HG02852 (cell line): Measurements from ENCODE around the gene PHLPP2.
"Not testable (repeated sequence)": the region's sequence is repeated elsewhere in the genome, so short reads cannot be mapped to it uniquely, and the experiment has no call there.

Experiments
- ATAC-seq: cut with Tn5 transposase; IDR thresholded peaks from one replicate; pipeline ENCODE4 v1.9.1; 2021; ENCODE audit warnings: mild to moderate bottlenecking, moderate library complexity; ENCODE audit not compliant: unreplicated experiment

Gene PHLPP2

DNA sequence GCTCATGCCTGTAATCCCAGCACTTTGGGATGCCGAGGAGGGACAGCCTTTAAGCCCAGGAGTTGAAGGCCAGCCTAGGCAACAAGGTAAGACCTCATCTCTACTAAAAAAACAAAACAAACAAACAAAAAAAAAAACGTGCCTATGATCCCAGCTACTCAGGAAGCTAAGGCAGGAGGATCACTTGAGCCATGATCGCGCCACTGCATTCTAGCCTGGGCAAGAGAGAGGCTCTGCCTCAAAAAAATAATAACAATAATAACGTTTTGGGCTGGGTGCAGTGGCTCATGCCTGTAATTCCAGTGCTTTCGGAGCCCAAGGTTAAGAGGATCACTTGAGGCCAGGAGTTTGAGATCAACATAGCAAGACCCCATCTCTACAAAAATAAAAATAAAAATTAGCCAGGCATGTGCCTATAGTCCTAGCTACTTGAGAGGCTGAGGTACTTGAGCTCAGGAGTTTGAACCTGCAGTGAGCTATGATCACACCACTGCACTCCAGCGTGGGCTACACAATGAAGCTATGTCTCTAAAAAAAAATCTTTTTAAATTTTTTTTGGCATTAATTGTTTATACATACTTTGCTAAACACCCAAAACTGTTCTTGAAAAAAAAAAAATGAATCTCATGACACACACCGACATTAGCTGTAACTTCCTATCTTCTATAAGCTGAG, 3.3 kb downstream of the PHLPP2 start:
- no peak for ATAC-seq

DNA sequence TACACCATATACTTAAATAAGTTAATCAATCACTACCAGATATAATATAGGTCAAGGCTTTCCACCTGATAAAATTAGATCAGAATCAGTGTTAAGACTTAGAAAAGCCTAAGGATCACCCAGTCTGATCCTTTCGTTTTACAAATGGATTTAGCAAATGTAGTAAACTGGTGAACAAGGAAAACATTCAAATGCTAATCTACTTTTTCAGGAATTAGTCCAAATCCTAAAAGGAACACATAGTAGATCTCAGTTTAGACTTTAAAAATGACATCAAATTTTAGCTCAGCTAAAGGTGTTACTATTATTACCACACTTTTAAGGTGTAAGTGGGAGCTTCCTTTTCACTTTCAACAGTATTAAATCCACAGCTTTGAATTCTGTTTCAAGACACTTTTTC, 12.0 kb downstream of the PHLPP2 start:
- ATAC-seq = no peak

DNA sequence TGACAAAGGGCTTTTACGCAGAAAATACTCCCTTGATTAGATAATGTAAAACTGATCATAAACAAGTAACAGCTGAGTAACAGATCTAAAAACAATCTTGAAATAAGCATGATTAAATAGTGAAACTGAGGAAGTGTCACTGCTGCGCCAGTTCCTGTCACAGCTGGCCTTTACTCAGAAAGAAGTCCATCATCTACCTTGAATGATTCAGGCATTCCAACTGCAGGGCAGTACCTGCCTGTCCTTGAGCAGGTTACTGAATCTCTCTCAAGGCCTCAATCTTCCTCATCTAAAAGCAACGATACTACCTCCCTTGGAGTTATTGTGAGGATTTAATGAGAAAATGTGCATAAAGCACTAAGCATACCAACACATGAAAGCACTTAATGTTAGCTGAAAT, 12.7 kb downstream of the PHLPP2 start:
- ATAC-seq = no peak

DNA sequence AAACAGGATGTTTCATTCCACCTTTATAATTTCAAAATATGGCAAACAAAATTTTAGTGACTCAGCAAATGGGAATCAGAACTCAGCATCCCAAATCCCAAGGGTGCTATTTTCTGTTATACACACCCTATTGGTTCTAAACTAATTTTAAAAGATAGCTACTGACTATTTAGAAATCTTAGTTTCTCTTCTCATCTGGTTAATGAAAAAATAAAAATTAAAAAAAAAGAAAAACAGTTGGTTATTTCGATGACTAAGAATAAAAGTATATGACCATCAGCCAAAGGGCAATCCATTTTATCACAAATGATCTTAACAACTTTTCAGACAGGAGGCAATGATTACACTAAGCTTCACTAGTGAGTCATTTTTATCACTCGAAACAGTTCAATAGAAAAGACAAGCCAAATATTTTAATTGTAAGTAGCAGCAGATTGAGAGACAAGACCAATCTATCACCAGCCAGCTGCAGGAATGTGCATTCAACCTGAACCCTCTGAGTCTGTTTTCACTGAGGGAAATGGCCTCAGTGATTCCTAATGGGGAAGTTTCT, 15.2 kb downstream of the PHLPP2 start:
- no peak for ATAC-seq

DNA sequence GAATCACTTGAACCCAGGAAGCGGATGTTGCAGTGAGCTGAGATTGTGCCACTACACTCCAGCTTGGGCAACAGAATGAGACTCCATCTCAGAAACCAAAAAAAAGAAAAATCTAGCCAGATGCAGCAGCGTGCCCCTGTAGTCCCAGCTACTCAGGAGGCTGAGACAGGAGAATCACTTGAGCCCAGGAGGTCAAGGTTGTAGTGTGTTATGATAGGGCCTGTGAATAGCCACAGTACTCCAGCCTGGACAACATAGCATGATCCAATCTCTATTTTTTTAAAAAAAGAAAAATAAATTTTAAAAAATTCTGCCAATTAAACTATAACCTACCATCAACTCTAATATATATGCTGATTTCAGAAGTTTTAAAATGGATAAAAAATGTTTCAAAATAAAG, 15.8 kb downstream of the PHLPP2 start:
- ATAC-seq = no peak

DNA sequence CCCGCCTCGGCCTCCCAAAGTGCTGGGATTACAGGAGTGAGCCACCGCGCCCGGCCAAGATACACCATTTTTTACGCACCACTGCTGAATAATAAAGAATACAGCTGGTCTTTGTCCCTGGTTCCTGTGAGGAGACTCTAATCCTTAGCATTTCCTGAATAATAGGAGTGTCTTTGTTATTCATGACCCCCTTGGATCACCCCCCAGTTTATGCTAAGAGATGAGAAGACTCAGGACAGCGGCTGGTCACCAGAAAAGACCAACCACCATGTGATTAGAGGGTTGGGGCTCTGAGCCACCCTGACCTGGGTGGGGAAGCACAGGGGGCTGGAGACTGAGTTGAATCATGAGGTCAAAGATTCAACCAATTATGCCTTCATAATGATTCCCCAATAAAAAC, 17.3 kb downstream of the PHLPP2 start:
- ATAC-seq = no peak

DNA sequence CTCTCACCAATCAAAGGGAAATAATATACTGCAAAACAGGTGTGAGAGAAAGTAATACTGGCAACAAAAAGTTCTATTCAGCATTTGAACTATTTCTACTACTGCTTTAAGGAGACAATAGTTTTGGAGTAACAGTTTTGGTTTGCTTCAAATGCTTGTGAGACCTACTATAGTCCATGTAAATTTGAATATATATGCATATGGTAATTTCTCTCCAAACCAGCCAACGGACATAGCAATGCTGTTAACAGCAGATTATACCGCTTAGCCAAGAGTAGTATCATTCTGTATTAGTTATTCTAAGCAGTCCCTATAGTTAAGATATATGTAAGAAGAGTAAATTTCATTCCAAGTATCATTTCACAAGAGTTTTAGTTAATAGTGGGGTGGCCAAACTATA, 18.5 kb downstream of the PHLPP2 start:
- no peak for ATAC-seq

DNA sequence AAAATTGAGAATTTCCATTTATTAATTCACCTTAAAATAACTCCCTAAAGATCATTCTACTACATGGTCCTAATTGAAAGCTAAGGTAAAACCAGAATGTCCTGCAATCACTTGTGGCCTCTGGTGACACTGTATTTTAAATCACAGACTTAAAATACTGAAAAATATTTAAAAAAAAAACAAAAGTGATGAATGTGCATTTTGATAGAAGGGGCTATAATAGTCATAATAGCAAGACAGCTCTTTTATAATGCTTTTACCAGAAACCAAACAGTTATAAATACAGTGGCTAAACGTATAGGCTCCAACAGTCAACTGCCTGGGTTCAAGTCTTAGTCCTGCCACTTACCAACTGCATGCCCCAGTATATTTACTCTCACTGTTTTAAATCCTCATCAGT, 21.2 kb downstream of the PHLPP2 start:
- ATAC-seq = no peak

DNA sequence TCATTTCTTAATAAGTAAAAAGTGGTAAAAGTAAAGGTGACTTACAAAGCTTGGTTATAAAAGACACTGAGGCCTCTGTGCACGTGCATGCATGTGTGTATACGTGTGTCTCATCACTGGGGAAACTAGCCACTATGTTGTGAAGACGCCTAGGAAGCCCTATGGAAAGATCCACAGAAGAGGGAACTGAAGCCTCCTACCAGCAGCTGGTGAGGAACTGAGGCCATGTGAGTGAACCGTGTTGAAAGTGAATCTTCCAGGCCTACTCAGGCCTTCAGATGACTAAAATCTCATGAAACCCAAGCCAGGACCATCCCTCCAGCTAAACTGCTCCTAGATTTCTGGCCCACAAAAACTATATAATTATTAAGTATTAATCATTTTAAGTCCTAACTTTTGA, 23.7 kb downstream of the PHLPP2 start:
- ATAC-seq = no peak

DNA sequence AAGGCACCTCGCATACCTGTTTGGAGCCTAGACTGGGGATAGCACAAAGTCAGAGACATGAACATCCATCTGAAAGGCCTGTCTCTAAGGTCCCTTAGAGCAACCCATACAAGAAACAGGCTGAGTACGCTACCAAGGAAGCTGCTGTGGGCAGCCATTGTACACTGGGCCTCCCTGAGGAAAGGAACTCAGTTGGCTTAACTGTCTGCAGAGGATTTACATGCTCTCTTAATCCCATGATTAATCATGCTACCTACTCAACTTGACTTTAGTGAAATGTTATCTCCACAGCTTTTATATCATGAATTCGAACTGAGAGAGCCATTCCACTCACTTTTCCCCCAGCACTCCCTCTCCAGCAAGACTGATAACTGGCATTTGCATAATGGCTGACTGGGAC, 26.0 kb downstream of the PHLPP2 start:
- no peak for ATAC-seq

DNA sequence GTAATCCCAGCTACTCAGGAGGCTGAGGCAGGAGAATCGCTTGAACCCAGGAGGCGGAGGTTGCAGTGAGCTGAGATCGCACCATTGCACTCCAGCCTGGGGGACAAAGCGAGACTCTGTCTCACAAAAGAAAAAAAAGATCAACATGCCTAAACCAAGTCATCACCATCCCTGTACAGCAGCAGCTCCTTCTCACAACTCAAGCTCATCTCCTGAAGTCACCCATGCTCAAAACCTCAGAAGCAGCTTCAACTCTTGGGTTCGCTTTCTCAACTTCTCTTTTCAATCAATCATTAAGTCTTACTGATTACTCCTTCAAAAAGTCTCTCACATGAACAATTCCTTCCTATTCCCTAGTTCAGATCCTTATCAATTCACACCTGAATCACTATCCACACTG, 31.3 kb downstream of the PHLPP2 start:
- no peak for ATAC-seq

DNA sequence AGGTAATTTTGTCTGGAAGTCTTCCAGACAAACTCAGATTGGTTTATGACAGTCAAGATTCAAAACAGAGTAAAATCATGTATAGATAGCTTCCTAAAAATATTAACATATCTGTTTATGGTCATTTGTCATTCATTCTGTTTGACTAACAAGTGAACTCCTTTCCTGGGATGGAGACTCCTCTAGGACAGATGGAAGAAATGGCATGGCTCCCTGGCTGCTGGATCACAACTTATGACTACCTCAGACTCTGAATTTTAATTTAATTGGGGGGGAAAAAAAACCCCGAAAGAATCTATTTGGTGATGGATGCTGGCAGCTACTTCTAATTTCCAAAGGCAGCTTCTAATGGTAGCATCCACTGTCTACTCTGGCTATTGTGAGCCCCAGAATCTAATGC, 34.6 kb downstream of the PHLPP2 start:
- ATAC-seq = no peak

DNA sequence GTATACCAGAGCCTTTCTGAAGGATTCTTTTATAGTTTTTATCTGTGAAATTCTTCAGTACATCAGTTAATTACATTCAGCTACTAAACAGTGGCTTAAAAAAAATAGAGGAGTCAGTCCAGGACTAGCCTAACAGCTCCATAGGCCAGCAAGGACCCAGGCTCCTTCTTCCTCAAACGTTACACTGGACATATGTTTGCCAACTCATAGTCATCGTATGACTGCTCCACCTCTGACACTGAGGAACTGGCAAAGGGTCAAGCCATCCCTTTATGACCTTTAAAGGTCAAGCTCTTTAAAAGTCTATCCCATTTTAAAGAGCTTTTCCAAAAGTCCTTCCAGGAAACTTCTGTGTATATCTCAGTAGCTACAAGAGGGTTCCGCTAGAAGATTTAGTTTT, 36.6 kb downstream of the PHLPP2 start:
- ATAC-seq = no peak

DNA sequence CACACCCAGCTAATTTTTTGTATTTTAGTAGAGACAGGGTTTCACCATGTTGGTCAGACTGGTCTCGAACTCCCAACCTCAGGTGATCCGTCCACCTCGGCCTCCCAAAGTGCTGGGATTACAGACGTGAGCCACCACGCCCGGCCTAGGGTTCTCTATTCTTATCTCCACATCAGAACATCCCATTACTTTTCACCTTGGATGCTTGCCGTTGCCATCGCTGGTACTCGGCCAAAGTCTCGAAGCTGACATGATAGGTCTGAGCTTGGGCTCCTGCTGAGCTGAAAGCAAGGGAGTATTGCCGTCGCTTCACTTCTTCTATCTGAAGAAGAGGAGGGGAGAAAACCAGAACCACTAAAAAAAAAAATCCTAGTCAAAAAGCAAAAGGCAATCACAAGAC, 40.2 kb downstream of the PHLPP2 start:
- ATAC-seq = not testable (repeated sequence)

DNA sequence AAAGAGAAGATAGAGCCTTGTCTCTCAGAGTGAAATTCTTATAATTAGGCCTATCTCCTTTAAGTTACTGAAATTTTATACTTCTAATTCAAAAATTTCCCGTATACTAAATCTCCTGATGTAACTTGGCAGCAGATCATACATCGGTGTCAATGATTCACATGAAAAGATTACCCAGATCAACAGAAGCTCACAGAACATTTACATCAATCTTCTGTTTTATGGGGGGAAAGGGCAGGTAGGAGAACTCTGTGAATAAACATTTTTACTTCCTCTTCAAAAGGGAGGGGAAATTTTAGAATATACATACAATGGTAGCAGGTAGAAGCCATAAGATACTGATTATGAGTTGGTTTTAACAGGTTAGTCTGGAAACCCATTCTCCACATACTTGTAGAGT, 43.1 kb downstream of the PHLPP2 start:
- no peak for ATAC-seq

DNA sequence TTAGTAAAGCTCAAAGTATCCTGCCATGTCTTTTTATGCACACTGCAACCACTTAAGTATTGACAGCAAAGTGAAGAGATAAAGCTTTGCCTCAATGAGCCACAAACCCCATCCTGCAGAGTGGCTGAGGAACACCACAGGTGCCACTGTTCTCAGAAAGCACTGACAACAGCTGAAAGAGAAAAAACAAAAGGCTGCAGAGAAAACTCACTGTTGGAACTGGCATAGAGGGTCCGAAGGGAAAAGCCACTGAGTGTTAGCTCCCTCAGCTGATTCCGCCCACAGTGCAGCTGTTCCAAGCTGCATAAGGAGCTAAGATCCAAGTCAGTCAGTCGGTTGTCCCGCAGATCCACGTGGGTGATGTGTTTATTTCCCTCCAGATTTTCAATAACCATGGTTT, 48.3 kb downstream of the PHLPP2 start:
- no peak for ATAC-seq

DNA sequence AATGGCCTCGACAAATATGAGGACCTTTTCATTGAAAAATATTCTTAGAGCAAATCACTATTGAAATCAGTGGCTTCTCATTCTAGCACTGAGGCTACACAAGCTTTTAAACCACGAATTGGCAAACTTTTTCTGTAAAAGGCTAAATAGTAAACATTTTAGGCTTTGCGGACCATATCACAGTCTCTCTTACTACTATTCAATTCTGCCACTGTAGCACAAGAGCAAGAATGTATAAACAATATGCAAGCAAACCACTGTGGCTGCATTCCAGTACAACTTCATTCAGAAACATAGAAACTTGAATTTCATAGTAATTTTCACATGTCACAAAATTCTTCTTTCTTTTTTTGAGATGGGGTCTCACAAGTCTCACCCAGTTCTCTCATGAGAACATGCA, 49.1 kb downstream of the PHLPP2 start:
- no peak for ATAC-seq

DNA sequence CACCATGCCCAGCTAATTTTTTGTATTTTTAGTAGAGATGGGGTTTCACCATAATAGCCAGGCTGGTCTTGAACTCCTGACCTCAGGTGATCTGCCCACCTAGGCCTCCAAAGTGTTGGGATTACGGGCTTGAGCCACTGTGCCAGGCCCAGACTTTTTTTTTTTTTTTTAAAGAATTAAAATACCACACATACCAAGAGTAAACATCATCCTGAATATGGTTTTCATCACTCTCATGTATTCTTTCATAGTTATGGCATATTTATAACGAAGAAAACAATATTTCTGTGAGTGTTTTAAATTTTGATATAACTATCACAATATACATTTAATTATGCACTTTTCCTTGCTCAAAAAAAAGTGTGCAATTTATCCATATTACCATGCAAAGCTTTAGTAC, 50.3 kb downstream of the PHLPP2 start:
- ATAC-seq = no peak

DNA sequence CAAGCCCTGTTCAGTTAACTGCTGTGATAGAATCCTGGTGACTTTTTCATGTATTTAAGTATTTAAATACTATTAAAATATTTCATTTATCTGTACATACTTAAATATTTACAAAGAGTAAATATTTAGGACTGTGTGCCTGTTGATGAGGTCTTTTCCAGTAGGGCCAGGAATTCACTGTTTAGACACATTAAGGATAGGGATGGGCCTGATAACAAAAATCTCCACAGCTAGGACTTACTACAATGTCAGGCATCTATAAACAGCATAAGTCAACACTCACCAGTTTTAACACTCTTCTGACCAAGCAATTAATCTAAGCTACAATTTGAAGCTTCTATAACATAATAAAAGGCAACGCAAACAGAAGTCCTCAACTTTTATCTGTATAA, 50.9 kb downstream of the PHLPP2 start:
- ATAC-seq = no peak

DNA sequence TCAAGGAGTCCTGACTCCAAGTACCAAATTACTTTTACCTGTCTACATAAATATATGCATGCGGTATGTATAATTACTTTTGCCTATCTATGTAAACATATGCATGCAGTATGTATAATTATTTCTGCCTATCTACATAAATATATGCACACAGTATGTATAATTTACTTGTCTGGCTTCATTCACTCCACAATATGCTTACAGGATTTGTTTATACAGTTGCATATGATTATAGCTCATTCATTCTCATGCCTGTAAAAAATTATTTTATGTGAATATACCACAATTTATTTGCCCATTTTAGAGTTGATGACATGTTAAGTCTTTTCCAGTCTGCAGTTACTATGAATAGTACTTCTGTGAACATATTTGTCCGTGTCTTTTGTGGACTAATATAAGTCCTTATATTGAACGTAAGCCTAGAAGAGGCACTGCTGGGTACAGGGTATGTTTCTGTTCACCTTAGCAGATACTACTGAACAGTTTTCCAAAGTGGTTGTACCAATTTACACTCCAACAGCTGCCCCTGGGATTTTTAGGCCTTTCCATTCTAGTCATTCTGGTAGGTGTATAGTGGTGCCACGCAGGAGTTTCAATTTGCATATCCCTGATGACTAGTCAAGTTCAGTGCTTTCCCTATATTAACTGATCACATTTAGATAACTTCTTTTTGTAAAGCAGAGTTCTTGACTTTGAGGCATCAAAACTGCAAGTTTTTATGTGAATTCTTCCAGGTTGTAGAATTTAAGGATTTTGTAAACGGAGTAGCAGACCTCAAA, 51.5 kb downstream of the PHLPP2 start:
- ATAC-seq = no peak

DNA sequence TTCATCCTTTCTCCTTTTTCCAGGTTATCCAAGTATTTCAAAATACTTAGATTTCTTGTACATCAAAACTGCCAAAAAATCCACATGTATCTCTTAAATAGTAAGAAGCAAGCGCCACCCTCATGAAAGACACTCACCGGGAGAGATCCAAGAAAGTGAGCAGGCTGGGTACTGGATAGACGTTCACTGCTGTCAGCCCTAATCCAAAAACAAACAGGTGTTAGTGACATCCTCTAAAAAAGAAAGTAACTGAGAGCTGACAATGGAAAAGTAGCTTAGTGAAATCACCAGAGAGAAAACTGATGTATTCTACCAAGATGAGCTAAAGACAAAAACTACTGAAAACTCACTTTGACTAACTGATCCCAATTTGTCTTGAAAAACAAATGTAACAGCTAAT, 52.4 kb downstream of the PHLPP2 start:
- ATAC-seq = no peak

DNA sequence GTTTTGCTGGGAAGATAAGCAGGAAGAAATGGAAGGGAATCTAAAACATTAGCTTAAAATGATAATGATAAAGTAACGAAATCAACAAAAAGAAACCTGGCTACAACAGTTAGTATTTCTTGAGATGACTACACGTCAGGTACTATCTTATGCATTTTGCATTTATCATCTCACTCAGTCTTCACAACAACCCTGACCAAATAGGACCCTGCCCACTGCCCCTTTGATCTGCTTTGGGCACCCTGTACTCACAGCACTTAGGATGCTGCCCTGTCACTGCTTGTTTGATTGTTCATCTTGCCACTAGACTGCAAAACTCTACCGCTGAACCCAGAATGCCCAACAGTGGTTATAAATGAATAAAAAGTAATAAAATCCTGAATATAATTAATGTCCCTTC, 53.3 kb downstream of the PHLPP2 start:
- ATAC-seq = no peak

DNA sequence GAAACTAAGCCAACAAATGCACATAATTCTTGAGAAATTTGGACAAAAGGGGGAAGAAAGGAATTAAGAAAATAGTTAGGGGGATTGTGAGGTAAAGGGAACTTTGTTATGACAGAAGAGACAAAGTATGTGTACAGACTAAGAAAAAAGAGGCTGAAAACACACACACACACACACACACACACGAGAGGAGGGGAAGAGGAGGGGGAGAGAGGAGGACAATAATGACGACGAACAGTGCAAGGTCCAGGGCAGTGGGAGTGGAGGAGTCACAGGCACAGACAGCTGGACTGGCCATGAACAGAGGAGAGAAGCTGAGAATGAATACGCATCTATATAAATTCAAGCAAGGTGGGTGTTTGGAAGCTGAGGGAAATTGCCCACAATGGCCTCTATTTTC, 54.0 kb downstream of the PHLPP2 start:
- ATAC-seq = no peak
